HG02970 (cell line): ENCODE results near the gene CNIH1.
"Not testable (repeated sequence)": the region's sequence is repeated elsewhere in the genome, so short reads cannot be mapped to it uniquely, and the experiment has no call there.

Source experiments
- ATAC-seq: cut with Tn5 transposase; IDR thresholded peaks from one replicate; pipeline ENCODE4 v1.9.1; 2021; ENCODE audit warnings: mild to moderate bottlenecking, moderate library complexity, moderate number of reproducible peaks; ENCODE audit not compliant: unreplicated experiment, low FRiP score

The CNIH1 gene

GRCh38 chr14:54392131-54392859 lies 48.9 kb downstream of the CNIH1 start:
- no peak for ATAC-seq

GRCh38 chr14:54387328-54387727 lies 53.8 kb downstream of the CNIH1 start:
- ATAC-seq: no peak

GRCh38 chr14:54385556-54385955 lies 55.6 kb downstream of the CNIH1 start:
- no peak for ATAC-seq

GRCh38 chr14:54383835-54384234 lies 57.3 kb downstream of the CNIH1 start:
- no peak for ATAC-seq

GRCh38 chr14:54381821-54382220 lies 59.4 kb downstream of the CNIH1 start:
- no peak for ATAC-seq

DNA sequence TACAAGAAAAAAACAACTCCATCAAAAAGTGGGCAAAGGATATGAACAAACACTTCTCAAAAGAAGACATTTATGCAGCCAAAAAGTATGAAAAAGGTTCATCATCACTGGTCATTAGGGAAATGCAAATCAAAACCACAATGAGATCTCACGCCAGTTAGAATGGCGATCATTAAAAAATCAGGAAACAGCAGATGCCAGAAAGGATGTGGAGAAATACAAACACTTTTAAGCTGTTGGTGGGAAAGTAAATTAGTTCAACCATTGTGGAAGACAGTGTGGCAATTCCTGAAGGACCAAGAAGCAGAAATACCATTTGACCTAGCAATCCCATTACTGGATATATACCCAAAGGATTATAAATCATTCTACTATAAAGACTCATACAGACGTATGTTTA lies 60.6 kb downstream of the CNIH1 start:
- ATAC-seq: not testable (repeated sequence)

DNA sequence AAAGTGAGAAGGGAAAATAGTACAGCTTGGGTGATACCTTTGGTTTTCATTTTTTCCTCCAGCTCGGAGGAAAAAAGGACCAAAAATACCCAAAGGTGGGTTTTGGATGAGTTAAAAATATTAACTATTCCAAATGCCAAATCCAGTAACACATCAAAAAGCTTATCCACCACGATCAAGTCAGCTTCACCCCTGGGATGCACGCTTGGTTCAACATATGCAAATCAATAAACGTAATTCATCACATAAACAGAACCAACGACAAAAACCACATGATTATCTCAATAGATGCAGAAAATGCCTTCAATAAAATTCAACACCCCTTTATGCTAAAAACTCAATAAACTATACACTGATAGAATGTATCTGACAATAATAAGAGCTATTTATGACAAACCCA lies 62.3 kb downstream of the CNIH1 start:
- not testable (repeated sequence) for ATAC-seq

GRCh38 chr14:54377501-54377900 lies 63.7 kb downstream of the CNIH1 start:
- no peak for ATAC-seq

DNA sequence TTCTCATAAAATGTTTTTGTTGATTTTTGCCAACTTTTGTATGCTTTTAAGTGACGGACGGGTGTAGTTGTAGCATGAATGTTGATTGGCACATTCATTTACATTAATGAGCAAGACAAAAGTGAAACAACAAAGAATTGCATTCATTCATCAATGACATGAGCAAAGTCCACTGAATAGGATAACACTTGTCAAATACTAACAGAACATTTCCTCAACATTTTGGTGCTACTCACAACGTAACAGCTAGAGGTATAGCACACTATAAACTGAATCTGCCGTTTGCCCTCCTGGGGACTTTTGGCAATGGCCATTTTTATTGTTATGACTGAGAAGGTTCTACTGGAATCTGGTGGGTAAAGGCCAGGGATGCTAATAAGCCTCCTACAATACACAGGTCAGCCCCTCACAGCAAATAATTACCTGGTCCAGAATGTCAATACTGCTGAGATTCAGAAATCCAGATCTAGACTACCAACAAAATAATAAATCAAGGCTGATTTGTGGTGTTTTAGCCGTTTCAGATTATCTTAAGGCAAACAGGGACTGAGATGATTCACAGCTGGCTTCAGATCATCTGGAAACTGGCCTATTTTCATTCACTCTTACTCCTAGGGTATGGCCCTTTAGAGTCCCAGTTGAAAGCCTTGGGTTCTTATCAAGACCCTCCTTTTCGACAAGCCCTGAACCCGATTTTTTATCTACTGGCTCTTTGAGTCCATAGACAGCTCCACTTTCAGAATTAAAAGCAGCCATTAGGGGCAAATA lies 66.9 kb downstream of the CNIH1 start:
- ATAC-seq: no peak
